ENCODE measurements around the gene PYGM. TPM values are rescaled to one million over a fixed set of nuclear protein-coding genes. Genes with fewer than 3 reads are reported as not detected.
A peak's percentile ranks its signal among the peaks of the same experiment; 100 is the strongest.
"Not testable (repeated sequence)": the region's sequence is repeated elsewhere in the genome, so short reads cannot be mapped to it uniquely, and the experiment has no call there.

PYGM gene
- total and polyA plus RNA-seq, 2 of the 13 experiments (the other 11 are each of a cell fraction or from before 2014, with no cell fraction given): 0.11 to 0.12 TPM

DNA sequence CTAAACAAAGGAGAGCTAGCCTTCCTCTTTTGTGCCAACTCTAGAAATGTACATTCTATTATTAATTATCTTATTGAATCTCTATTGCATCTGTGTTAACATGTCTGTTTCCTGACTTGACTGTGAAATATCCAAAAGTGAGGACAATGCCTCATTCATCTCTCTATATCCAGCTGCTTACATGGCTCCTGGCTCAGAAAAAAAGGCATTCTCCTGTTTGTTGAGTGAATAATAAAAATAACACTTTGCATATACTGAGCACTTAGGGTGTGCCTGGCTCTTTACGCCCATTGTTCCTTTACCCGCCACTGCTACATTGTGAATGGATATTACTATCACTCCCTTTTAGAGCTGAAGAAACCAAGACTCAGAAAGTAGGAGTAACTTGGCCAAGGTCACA is 56.7 kb downstream of the PYGM start:
- WGBS (ENCODE audit: low lambda C conversion rate): 58% methylated on average over 2 of the region's 2 CpGs

GRCh38 chr11:64701956-64702355 is 57.8 kb downstream of the PYGM start:
- H3K79me2 ChIP-seq (ENCODE audit: insufficient read depth, low read length); H3K9ac ChIP-seq (ENCODE audit: insufficient read depth, low read depth, low read length); H3K27ac ChIP-seq (ENCODE audit: extremely low read length, insufficient read depth, low read length); H3K4me2 ChIP-seq (ENCODE audit: low read depth, low read length); FAIRE-seq; H3K4me1 ChIP-seq (ENCODE audit: insufficient read depth, low read length); H2AFZ ChIP-seq (ENCODE audit: low read length); POLR2A ChIA-PET; DNase-seq (ENCODE audit: low spot score); in situ Hi-C loops (cut with HindIII; ENCODE audit: extremely low pct_ligation_motif_present, low pct_unique_long_range_greater_than_20kb); CTCF ChIA-PET (ENCODE audit: low intra/inter-chr PET ratio, low total read pairs); H3K36me3 ChIP-seq (replicated peaks in 1 of 2; ENCODE audit: control insufficient read depth in 1 of 2, insufficient read depth in 2 of 2, low read length in 2 of 2); H4K20me1 ChIP-seq (ENCODE audit: insufficient read depth, low read length); H3K4me3 ChIP-seq (replicated peaks in 1 of 3; ENCODE audit: insufficient read depth in 1 of 3, low read depth in 2 of 3, low read length in 3 of 3); BruUV-seq (replicated peaks); H3K9me3 ChIP-seq (ENCODE audit: low read length); ATAC-seq; intact Hi-C loops (cut with micrococcal nuclease; ENCODE audit: unreplicated experiment): not testable (repeated sequence)
- WGBS (ENCODE audit: low lambda C conversion rate): 54% methylated on average over 11 of the region's 29 CpGs
- H3K27me3 ChIP-seq (ENCODE audit: control insufficient read depth in 1 of 2, insufficient read depth in 2 of 2, low read length in 2 of 2): peaks cover 3 to 50% of the 10 kb centered on the region in 2 experiments

More for the DNA sequence above, 56.7 kb downstream of the PYGM start:
- POLR2A ChIA-PET: interaction anchor here (0.6 kb wide), 1 partner anchor 55 kb away, joined by 3 read pairs; no protein-coding TSS in a partner anchor
- no peak overlapping the region for H2AFZ ChIP-seq (ENCODE audit: low read length)
- no peaks in the 10 kb centered on the region for H3K79me2 ChIP-seq (ENCODE audit: insufficient read depth, low read length)
- ATAC-seq: no peak
- no peaks in the 10 kb centered on the region for H4K20me1 ChIP-seq (ENCODE audit: insufficient read depth, low read length)
- no peak overlapping the region for H3K4me2 ChIP-seq (ENCODE audit: low read depth, low read length)
- no peak for DNase-seq (ENCODE audit: low spot score)
- no peak for FAIRE-seq
- peaks cover 3 to 42% of the 10 kb centered on the region in 2 experiments for H3K27me3 ChIP-seq (ENCODE audit: control insufficient read depth in 1 of 2, insufficient read depth in 2 of 2, low read length in 2 of 2)
- no peaks in the 10 kb centered on the region for H3K9me3 ChIP-seq (ENCODE audit: low read length)
- in situ Hi-C loops (cut with HindIII; ENCODE audit: extremely low pct_ligation_motif_present, low pct_unique_long_range_greater_than_20kb) (no loop called here), intact Hi-C loops (cut with micrococcal nuclease; ENCODE audit: unreplicated experiment) (no loop called here)
- H3K36me3 ChIP-seq (replicated peaks in 1 of 2; ENCODE audit: control insufficient read depth in 1 of 2, insufficient read depth in 2 of 2, low read length in 2 of 2): no peaks in the 10 kb centered on the region
- H3K4me3 ChIP-seq (replicated peaks in 1 of 3; ENCODE audit: insufficient read depth in 1 of 3, low read depth in 2 of 3, low read length in 3 of 3): no peak overlapping the region
- TF ChIP-seq ZNF3 (CRISPR knock-in tag; IDR thresholded peaks at IDR 0.05) (0 out of 2 replicates have a peak, but pooled peaks have one; percentile 36), HCFC1 (IDR thresholded peaks at IDR 0.05; ENCODE audit: low read depth, low read length) (no peak)
- H3K9ac ChIP-seq (ENCODE audit: insufficient read depth, low read depth, low read length): no peak overlapping the region
- H3K27ac ChIP-seq (ENCODE audit: extremely low read length, insufficient read depth, low read length): no peak overlapping the region
- CTCF ChIA-PET (ENCODE audit: low intra/inter-chr PET ratio, low total read pairs): no interaction called here
- no peaks in the 10 kb centered on the region for H3K4me1 ChIP-seq (ENCODE audit: insufficient read depth, low read length)
- no TSS peak for BruUV-seq (replicated peaks)

DNA sequence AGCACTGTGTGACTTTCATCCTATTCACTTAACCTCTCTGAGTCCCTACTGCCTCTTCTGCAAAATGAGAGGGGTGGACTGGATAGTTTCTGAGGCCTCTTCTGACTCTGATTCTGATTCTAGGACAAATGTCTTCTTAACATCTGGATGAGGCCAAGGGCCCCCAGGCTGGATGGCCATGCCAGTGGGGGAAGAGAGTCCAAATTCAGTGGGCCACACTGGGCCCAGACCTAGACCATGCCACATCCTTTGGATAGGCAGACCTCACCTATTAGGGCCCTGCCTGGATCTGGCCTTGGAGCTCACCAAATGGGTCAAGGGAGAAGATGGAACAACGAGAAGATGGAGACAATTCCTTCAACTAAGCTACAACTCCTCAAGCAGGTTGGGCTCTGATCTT is 61.3 kb downstream of the PYGM start:
- Histone ChIP-seq H3K9me3 (ENCODE audit: low read length) (no peaks in the 10 kb centered on the region), H3K36me3 (replicated peaks in 1 of 2; ENCODE audit: control insufficient read depth in 1 of 2, insufficient read depth in 2 of 2, low read length in 2 of 2) (no peaks in the 10 kb centered on the region), H2AFZ (ENCODE audit: low read length) (no peak overlapping the region), H3K4me1 (ENCODE audit: insufficient read depth, low read length) (no peaks in the 10 kb centered on the region), H3K9ac (ENCODE audit: insufficient read depth, low read depth, low read length) (no peak overlapping the region), H3K79me2 (ENCODE audit: insufficient read depth, low read length) (no peaks in the 10 kb centered on the region), H3K4me3 (replicated peaks in 1 of 3; ENCODE audit: insufficient read depth in 1 of 3, low read depth in 2 of 3, low read length in 3 of 3) (no peak overlapping the region), H3K27ac (ENCODE audit: extremely low read length, insufficient read depth, low read length) (no peak overlapping the region), H3K4me2 (ENCODE audit: low read depth, low read length) (no peak overlapping the region), H4K20me1 (ENCODE audit: insufficient read depth, low read length) (no peaks in the 10 kb centered on the region), H3K27me3 (ENCODE audit: control insufficient read depth in 1 of 2, insufficient read depth in 2 of 2, low read length in 2 of 2) (peaks cover 6 to 69% of the 10 kb centered on the region in 2 experiments)
- BruUV-seq (replicated peaks): no TSS peak
- TF ChIP-seq ETV5 (CRISPR knock-in tag; IDR thresholded peaks at IDR 0.05; ENCODE audit: borderline replicate concordance) (no peak), GATA4 (IDR thresholded peaks at IDR 0.05; ENCODE audit: borderline replicate concordance, low read depth) (no peak), MAX (IDR thresholded peaks at IDR 0.05) (no peak)
- in situ Hi-C loops (cut with HindIII; ENCODE audit: extremely low pct_ligation_motif_present, low pct_unique_long_range_greater_than_20kb) (no loop called here), intact Hi-C loops (cut with micrococcal nuclease; ENCODE audit: unreplicated experiment) (no loop called here)
- ChIA-PET CTCF (ENCODE audit: low intra/inter-chr PET ratio, low total read pairs) (no interaction called here), POLR2A (no interaction called here)
- WGBS (ENCODE audit: low lambda C conversion rate): 0% methylated on average over 1 of the region's 1 CpG
- no peak for FAIRE-seq
- DNase-seq (ENCODE audit: low spot score): no peak
- ATAC-seq: no peak

Data from HepG2 (cell line).